GM19099 (cell line): ENCODE measurements around the gene PHF24.

Experiments used
- POLR2A ChIP-seq: IDR thresholded peaks from 3 replicates; pipeline ENCODE4 v1.6.1; 2011; ENCODE audit warnings: low read depth; ENCODE audit not compliant: insufficient read length; ENCODE audit errors: extremely low read depth

Gene PHF24

DNA sequence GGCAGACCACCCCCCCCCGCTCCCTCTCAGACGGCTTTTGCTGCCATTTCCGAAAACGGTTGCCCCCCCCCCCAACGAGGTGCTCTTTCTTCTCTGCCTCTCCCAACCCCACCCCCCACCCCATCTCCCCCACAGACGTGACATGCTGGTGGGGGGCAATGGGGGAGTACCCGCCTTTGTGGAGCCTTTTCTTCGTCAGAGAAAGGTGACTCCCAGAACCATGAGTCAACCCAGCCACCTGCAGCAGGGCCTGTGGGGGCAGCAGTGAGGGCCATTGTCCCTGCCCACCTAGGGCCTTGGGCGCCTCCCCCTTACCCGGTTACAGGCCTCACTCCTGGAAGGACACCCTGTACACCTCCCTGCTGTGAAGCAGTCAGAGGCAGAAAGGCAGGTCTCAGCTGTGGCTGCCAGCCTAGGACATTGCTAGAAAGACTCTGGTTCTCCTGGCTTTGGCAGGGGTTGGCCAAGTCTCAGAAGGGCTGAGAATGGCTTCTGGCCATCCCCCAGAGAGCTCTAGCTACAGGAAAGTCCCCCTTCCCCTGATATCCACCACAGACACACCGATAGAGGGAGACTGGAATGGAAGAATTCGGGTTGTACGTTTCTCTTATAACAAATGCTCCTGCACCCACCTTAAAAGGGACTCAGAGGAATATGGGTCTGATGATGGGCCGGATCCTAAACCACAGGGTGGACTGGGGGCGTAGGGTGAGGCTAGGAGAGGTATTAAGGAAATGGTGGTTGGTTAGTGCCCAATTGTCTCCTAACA, 33.7 kb downstream of the PHF24 start:
- peak; percentile 9 for TF ChIP-seq POLR2A

DNA sequence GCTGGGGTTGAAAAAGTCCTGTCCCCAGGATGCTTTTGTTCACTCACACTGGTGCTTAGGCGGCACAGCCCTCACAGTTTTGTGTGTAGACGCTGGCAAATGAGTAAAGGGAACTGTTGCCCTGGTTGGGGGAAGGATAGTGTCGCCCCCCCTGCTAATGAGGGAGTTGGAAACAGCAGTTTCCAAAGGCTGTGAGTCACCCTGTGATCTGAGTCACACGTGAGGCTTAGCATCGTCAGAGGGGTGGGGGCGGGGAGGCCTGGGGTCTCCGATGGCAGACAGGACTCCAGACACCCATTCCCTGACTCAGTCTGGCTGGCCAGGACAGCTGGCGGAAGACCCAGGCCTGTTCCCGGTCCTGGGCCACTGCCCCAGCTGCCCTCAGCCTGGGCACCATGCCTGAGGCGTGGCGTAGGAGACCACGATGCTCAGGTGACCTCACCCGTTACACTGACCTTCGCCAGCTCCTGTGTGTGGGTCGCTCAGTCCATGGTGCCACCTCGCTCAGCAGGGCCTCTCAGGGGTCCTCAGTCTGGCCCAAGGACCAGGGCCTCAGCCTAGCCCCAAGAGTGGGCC, 34.4 kb downstream of the PHF24 start:
- TF ChIP-seq POLR2A = no peak

DNA sequence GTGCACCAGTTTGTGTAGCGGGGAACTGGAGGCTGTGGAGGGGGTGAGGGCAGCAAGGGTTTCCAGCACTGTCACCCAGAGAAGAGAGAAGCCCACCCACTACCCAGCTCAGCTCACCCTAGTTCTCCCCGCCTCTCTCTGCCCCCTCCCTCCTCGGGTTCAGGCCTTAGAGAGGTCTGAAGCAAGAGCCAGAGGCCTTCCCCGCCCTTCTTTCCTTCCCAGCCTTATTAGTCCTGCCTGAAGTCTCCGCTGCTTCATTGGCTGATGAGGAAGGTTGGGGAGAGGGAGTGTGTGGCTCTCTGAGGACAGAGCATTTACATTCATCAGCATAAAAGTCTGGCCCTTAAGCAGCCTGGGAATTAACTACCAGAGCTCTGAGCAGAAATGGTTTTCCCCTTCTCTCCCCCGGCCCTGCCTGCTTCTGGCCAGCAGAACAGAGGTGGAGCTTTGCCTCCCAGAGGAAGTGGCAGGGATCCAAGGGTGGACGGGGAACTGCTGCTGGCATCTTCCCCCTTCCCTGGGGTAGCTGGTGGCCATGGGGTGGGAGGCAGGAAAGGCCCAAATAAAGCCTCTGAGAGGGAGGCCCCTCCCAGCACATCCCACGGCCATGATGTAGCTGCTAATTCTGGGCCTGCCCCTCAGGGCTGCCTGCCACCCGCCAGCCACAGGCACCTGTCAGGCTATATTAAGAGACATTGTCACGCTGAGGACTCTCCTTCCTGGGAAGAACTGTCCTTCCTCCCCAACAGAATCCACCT, 35.6 kb downstream of the PHF24 start:
- no peak for TF ChIP-seq POLR2A

DNA sequence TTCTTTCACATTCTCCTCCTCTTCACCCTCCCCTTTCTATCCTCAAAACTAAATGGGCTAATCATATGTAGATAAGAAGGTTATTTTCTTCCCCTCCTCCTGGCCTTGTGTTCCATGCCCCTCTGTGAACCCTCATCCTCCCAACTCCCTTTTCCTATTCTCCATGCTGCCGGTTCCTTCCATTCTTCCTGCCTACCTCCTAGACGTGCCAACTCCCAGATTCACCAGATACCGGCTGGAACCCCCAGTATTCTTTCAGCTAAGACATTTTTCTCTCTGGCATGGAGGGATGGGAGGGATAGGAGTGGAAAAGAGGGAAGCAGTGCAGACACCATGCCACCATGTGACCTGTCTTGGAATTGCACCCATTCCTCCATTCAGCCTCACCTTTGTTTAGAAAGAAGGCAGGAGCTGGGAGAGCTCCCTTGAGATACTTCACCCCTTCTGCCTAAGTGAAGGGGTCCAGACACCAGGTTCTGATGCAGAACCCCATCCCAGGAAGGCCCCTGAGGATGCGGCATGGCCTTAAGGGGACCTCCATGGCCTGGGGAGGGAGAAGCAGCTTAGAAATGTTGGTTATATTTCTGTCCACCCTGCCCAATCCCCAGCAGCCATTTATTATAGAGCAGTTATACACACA, 36.3 kb downstream of the PHF24 start:
- TF ChIP-seq POLR2A = no peak

DNA sequence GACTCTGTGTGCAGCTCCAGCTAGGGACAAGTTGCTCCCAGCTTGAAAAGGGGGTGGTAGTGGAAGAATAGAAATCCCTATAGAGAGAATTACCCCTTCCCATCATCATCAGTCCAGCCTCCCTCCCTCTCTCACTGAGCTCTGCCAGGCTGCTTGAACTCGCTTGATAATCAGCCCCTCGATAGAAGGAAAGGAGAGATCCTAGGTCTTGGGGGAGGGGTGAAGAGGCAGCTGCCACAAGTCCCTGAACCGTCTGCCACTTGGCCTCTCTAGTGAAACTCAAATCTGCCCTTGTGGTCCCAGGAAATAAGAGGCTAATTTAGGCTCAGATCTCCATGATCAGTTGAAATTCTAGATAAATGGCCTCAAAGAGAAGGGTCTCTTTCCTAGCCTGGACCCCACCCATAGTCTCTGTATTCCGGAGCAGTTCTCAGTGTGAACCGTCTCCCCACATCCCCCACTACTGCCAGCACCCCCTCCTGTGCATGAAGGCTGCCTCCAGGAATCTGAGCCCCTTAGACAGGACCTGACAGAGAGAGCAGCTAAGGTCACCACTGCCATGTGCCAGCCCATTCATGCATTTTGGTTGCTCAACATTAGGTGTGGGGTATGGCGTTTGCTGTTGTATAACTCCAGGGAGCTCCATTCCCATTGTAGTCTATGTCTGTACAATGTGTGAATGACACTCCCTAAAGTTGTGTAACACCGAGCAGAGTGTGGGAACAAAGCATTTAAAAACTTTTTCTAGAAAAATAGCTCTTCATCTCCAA, 37.0 kb downstream of the PHF24 start:
- no peak for TF ChIP-seq POLR2A

DNA sequence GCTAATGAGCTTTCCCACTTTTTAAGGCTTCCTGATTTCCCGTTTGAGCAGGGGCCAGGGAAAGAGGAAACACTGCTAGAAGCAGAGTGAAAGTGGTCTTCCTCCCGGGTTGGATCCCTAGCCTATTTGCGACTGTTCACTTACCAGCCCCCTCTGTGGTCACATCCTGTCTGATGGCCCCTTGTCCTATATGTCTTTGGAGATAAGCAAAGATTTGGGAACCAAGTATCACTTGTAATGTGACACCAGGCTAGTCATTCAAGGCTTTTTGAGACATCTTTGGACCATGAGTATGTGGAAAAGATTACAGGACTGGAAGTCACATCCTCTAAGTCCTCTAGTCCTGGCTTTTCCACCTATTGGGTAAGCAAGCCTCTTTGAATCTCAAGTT, 37.6 kb downstream of the PHF24 start:
- no peak for TF ChIP-seq POLR2A

DNA sequence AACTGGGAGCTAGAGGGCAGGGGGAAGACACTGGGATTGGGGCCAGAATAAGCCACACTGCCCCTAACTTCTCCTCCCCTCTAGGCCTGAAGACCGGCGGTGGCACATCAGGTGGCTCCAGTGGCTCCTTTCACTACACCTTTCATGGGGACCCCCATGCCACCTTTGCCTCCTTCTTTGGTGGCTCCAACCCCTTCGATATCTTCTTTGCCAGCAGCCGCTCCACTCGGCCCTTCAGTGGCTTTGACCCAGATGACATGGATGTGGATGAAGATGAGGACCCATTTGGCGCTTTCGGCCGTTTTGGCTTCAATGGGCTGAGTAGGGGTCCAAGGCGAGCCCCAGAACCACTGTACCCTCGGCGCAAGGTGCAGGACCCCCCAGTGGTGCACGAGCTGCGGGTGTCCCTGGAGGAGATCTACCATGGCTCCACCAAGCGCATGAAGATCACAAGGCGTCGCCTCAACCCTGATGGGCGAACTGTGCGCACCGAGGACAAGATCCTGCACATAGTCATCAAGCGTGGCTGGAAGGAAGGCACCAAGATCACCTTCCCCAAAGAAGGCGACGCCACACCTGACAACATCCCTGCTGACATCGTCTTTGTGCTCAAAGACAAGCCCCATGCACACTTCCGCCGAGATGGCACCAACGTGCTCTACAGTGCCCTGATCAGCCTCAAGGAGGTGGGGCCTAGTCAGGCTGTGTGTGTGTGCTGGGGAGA, 38.3 kb downstream of the PHF24 start:
- no peak for TF ChIP-seq POLR2A

DNA sequence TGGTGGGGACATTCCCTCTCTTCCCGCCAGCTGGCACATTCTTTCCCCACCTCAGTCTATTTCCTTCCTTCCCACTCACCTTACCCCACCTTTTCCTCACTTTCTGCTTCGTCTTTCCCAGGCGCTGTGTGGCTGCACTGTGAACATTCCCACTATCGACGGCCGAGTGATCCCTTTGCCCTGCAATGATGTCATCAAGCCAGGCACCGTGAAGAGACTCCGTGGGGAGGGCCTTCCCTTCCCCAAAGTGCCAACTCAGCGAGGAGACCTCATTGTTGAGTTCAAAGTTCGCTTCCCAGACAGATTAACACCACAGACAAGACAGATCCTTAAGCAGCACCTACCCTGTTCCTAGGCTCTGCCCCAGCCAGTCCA, 38.8 kb downstream of the PHF24 start:
- no peak for TF ChIP-seq POLR2A

DNA sequence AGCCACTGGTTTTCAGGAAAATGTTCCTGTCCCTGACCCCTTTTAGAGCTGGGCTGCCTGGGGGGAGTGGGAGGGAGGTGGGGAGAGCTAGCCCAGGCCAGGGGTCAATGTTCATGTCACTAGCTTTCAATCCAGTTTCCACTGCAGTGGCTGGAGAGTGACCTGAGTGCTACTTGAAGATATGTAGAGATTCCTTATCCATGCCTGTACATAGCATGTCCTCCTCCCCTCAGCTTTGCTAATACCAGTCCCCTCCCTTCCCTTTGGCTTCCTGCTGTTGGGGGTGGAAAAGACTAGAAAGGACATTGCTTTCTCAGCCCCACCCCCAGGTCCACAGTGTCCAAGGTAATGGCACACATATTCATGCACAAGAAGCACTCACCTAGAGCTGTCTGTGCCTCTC, 39.3 kb downstream of the PHF24 start:
- no peak for TF ChIP-seq POLR2A

DNA sequence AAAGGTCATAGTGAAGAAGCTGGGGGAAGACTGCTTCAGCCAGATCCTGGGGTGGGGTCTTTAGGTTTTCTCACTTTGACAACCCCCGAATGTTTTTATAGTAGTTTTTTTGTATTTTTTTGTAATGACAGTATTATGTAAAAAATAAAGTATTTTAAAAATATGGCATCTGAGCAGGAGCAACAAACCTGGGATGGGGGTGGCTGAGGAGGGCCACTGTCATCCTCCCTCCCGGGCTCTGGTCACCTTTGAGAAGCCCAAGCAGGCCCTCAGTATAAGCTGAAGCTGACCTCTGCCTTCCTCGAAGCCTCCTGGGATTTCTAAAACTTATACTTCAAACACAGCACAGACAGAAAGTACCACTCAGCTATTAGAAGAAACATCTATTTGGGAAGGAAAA, 40.2 kb downstream of the PHF24 start:
- TF ChIP-seq POLR2A = no peak

DNA sequence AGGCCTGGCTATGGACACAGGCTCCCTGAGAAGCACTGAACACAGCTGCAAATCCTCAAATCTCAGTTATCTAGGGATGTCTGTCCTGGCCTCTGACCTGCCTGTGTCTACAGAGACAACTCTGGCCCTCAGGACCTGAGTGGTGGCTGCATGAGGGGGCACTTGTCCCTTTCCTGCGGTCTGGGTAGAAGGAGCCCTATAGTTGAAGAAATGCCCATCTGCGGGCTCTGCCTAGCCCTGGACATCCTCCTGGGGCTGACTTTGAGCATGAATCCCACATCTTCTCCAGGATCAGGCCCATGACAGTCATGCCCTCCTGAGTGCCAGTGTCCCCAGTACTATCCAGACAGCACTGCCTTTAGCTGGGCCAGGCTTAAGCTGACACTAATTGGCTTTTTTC, 41.5 kb downstream of the PHF24 start:
- TF ChIP-seq POLR2A = no peak

DNA sequence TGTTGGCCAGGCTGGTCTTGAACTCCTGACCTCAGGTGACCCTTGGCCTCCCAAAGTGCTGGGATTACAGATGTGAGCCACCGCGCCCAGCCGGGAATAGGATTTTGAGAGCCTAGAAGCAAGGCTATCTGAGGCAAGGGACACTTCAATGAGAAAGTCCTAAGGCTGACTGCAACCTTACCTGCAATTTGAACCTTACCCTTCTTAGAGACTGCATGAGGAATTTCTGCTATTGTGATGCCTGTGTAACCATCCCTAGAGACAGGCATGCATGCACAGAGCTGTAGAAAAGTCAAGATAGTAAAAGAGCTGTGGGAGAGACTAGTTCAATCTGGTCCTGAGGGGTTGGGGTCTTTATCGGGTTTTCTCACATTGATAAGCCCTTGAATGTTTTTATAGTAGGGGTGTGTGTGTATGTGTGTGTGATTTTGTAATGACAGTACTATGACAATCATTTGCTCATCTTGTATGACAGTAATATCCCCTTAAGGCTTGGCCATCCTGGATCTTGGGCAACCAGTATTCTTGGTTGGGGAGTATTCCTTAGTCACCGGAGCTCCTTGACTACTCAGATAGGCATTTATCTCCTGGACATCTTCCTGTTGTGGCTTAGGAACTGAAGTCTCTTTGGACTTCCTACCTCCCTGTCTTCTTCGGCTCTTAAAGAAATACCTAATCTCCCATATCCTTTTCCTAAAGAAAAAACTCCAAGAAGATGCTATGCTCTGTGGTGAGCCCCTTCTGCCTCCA, 42.6 kb downstream of the PHF24 start:
- TF ChIP-seq POLR2A = no peak

DNA sequence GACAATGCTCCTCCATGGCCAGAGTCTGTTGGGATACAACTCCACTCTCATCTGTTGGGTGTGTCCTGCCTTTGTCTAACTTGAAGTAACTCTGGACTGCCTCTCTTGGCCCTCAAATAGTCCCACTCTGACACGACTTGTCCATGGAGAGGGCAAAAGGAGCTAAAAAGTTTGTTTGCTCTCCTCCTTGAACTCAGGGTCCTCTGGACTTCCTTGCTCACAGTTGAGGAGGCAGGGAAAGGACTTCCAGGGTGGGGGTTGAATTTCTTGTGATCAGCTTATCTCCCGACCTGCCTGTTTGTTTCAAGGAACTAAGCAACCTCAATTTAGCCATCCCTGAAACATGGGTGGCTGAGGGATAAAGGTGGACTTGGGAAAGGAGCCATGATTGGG, 43.2 kb downstream of the PHF24 start:
- TF ChIP-seq POLR2A = no peak
